HG03066 (cell line): Measurements from ENCODE around the gene RC3H1.
"Not testable (repeated sequence)": the region's sequence is repeated elsewhere in the genome, so short reads cannot be mapped to it uniquely, and the experiment has no call there.

ENCODE experiments used
- ATAC-seq: cut with Tn5 transposase; IDR thresholded peaks from one replicate; pipeline ENCODE4 v1.9.1; 2021; ENCODE audit warnings: low read depth; ENCODE audit not compliant: unreplicated experiment

Gene RC3H1

DNA sequence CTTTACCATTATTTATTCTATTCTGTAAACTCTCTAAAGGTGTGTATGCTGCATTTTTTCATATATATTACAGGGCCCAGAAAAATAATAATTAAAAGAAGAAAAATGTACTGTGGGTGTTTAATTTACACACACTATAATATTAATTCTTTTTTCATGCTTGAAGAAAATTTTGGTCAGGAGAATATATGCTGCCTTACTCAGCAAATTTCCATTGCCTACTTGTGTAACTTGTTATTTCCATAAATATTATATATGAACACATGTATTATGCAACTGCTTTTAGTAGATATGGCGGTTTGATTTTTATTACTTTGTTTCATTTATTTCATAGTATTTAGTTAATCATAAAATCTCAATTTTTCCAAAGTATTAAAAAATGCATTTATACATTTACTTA is 58.7 kb downstream of the RC3H1 start:
- ATAC-seq = no peak

DNA sequence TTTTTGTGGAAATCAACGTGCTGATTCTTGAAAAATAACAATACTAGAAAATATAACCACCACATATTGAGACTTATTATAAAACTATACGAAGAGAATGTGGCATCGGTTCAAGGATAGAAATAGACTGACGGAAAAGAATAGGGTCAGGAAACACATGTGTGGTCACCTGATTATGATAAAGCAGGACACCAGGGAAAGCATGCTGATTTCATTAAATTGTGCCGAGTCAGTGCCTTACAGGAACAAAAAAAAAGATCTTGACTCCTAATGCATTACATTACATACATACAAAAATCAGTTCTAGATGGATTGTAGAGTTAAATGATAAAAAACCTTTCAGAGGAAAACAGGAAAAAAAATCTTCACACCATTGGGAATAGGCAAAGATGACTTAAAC is 61.5 kb downstream of the RC3H1 start:
- ATAC-seq = no peak

- no peak for ATAC-seq
Observed at GRCh38 chr1:173954179-173954578, 68.0 kb downstream of the RC3H1 start.

DNA sequence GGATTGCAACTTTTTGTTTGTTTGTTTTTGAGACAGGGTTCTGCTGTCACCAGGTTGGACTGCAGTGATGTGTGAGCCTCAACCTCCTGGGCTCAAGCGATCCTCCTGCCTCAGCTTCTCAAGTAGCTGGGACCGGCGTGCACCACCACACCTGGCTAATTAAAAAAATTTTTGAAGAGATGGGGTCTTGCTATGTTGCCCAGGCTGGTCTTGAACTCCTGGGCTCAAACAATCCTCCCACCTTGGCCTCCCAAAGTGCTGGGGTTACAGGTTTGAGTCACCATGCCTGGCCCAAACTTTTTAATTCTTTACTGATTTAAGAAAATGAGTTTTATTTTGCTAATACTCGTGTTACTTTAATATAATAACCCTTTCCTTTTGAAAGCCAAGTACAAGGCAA is 73.6 kb downstream of the RC3H1 start:
- ATAC-seq = no peak

GRCh38 chr1:173946380-173946921 is 75.7 kb downstream of the RC3H1 start:
- no peak for ATAC-seq

DNA sequence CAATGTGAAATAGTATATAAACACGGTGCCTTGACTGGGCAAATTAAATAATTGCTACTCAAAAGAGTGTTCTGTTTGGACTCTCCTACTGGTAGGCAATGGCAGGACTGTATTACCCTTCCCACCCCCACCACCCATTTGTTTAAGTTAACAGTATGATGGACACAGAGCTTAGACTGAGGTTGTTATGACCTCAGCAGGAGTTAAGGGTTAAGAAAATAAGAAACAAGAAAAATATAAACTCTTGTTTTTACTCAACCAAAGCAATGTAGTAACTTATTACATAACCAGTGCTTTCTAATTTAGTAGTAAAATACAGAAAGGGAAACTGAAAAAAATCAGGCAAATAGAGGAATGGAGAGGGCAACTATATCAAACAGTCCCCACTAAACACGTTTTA is 85.1 kb downstream of the RC3H1 start:
- no peak for ATAC-seq

DNA sequence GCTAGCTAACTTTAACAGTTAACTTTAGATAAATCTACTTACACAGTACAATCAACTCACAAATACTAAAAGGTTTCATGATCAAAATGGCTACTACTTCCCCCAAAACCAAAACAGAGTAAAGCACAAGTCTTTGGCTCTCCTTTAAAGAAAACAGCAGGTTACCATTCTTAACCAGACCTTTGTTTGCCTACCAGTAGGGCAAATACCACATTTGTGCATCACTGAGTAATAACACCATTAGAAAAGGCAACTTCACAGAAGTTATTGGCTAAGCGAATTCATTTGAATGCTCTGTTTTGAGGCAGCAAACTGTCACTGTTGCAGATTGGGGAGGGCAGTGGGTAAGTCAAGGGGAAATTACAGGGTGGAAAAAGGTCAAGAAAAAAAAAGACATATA is 87.7 kb downstream of the RC3H1 start:
- no peak for ATAC-seq

DNA sequence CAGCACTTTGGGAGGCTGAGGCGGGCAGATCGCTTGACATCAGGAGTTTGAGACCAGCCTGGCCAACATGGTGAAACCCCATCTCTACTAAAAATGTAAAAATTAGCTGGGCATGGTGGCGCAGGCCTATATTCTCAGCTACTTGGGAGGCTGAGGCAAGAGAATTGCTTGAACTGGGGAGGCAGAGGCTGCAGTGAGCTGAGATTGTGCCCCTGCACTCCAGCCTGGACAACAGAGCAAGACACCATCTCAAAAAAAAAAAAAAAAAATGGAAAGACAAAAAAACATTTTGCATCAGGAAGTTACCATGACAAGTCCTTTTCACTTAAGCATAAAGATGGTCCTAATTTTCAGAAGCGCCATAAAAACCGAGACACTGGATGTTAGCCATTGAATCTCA is 91.6 kb downstream of the RC3H1 start:
- not testable (repeated sequence) for ATAC-seq

DNA sequence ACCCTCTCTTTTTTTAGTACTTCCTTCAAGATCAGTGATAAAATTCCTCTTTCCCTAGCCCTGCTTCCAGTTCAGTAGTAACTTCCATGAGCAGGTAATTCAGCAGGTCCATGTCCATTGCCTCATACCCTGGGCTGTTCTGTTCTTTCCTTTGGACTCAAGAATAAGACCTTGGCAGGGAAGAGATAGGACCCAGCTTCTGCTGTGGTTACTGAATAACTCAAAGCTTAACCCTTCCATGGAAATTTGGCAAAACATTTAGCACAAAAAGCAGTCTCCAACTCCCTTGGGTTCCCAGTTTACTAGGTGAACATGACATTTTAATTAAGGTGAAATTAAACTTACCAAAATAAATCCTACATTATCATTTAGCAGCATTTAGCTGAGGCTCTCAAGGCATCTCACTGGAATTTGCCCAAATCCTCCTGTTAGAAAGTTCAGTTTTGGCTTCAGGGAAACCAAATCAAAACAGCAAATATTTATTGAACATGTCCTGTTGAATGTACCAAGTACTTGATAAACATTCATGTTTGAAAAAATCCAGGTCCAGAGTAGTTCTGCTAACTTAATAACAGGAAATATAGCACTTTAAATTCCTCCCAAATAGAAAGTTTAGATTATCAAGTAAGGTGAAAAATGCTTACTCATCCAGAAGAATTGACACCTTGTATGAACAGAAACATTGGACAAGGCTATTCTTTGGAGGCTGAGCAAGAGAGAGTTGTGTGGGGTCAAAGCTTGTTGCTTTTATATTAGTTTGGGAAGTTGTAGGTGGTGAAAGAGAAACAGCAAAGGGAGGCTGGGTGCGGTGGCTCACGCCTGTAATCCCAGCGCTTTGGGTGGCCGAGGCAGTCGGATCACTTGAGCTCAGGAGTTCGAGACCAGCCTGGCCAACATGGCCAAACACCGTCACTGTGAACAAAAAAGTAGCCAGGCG is 96.6 kb downstream of the RC3H1 start:
- no peak for ATAC-seq

DNA sequence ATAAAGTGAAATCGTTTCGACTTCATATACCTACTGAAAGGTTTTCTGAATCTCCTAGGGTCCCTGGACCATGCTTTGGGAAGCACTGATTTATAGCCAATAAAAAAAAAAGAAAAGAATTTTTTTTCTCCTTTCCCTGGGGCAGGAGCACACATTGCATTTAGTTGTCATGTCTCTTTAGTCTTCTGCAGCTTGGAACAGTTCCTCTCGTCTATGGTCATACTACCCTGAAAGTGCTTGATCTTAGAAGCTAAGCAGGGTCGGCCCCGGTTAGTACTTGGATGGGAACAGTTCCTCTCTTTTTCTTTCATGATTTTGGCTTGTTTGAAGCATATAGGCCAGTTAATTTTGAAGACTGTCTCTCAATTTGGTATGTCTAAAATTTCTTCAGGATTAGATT is 101.3 kb downstream of the RC3H1 start:
- no peak for ATAC-seq

DNA sequence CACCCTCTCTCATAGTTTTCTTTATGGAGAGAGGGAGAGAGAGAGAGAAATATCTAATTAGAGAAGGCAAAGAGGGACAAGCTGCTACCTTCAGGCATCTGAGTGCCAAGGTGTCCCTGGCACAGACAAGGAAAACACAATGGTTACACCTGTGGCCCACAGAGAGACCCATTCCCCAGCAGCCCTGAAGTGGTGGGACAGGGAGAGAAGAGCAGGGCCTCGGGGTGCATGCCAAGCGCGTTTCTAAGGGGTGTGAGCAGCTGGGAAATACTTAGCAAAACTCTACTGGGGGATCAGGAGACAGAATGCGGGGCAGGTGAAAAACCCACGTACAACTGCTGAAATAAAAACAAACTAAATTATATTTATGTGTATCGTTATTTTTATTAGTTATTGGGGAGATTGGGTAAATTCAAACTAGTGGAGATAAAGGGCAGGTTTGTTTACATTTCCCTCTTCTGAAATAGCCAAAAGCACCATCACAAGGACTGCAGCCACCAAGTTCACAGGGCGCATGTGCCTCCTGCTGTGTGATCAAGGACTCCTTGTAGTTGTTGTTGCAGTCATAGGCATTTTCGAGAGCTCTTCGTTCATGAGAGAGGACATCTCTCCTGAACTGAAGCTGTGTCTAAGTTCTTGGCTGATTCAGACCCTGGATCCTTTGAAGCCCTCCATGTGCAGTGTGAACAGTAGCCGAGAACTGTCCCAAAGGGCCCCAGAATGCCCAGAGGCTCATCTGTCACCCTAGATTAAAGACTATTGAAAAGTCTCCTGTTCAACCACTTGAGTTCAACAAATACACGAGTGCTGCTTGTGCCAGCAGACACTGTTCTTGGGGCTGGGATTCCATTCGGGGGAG is 104.3 kb downstream of the RC3H1 start:
- no peak for ATAC-seq

- no peak for ATAC-seq
Observed at GRCh38 chr1:173917149-173917548, 105.0 kb downstream of the RC3H1 start, which contains the start of gene SERPINC1. Gene SERPINC1, minus strand, starts transcription at chr1:173917327. Its CDS starts 68 bp downstream, at chr1:173917259.

DNA sequence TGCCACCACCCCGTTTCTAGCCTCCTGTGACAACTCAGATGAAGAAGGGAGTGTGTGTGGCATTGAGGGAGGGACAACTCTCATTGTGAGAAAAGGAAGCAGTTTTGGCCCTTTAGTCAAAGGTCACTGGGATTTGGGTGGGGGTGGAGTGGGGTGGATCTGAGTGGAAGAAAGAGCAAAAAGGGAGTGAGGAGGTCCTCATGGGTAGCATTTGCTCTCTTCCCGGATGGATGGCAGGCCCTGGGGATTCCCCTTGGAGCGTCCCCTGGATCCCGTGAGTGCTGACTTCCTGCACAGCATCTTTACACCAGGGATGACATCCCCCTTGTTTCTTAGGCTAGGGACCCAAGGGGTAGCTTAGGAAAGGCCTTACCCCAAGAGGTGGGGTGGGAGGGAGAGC is 105.5 kb downstream of the RC3H1 start:
- ATAC-seq = no peak

GRCh38 chr1:173915596-173915995 is 106.6 kb downstream of the RC3H1 start:
- ATAC-seq = no peak

GRCh38 chr1:173914366-173914871 is 107.7 kb downstream of the RC3H1 start:
- no peak for ATAC-seq

GRCh38 chr1:173913111-173913510 is 109.0 kb downstream of the RC3H1 start:
- ATAC-seq = no peak

- ATAC-seq = no peak
Observed at GRCh38 chr1:173903827-173904531, 118.2 kb downstream of the RC3H1 start.

GRCh38 chr1:173900992-173901391 is 121.2 kb downstream of the RC3H1 start:
- no peak for ATAC-seq

DNA sequence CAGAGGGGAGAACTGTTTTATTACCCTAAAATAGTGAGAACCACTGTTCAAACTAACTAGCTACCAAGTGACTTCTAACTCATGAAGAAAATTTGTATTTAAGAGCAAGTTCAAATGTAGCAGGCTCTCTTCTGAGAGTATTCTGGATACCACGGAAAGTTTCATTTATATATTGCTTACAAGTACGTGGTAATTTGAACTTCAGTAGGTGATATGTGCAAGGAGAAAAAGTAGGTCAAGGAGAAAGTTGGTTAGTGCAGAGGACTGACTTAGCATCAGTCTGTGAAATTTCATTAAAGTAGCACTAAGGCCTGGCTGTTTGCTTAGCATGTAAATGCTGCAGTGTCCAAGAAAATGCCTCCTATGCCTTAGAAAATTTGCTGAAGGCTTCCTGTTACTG is 121.7 kb downstream of the RC3H1 start:
- ATAC-seq = no peak

- ATAC-seq = no peak
Observed at GRCh38 chr1:173894189-173894588, 128.0 kb downstream of the RC3H1 start.
